ENCODE measurements around the gene MAGOHB.
"Not testable (repeated sequence)": the region's sequence is repeated elsewhere in the genome, so short reads cannot be mapped to it uniquely, and the experiment has no call there.

MAGOHB gene

GRCh38 chr12:10611258-10611657, 2.2 kb downstream of the MAGOHB start:
- DNase-seq: not testable (repeated sequence)

- DNase-seq: no peak
Observed at GRCh38 chr12:10610188-10610587, 3.2 kb downstream of the MAGOHB start.

- DNase-seq: no peak
Observed at GRCh38 chr12:10607885-10608458, 5.4 kb downstream of the MAGOHB start.

GRCh38 chr12:10601860-10602259, 11.5 kb downstream of the MAGOHB start:
- DNase-seq: no peak

- DNase-seq: no peak
Observed at GRCh38 chr12:10600988-10601387, 12.4 kb downstream of the MAGOHB start.

- DNase-seq: no peak
Observed at GRCh38 chr12:10595881-10596280, 17.5 kb downstream of the MAGOHB start.

- DNase-seq: no peak
Observed at GRCh38 chr12:10590966-10591365, 22.4 kb downstream of the MAGOHB start.

- no peak for DNase-seq
Observed at GRCh38 chr12:10584415-10584814, 29.0 kb downstream of the MAGOHB start.

GRCh38 chr12:10582704-10583103, 30.7 kb downstream of the MAGOHB start:
- no peak for DNase-seq

- not testable (repeated sequence) for DNase-seq
Observed at GRCh38 chr12:10582133-10582532, 31.3 kb downstream of the MAGOHB start.

- no peak for DNase-seq
Observed at GRCh38 chr12:10574307-10574706, 39.1 kb downstream of the MAGOHB start.

- DNase-seq: not testable (repeated sequence)
Observed at GRCh38 chr12:10572021-10572490, 41.4 kb downstream of the MAGOHB start.

- no peak for DNase-seq
Observed at GRCh38 chr12:10571141-10571540, 42.3 kb downstream of the MAGOHB start.

GRCh38 chr12:10567813-10568212, 45.6 kb downstream of the MAGOHB start:
- no peak for DNase-seq

- DNase-seq: no peak
Observed at GRCh38 chr12:10563966-10564365, 49.4 kb downstream of the MAGOHB start.

- DNase-seq: no peak
Observed at GRCh38 chr12:10563002-10563401, 50.4 kb downstream of the MAGOHB start.

- DNase-seq: peak; percentile 28
Observed at GRCh38 chr12:10562306-10562933, 51.0 kb downstream of the MAGOHB start.

- DNase-seq: no peak
Observed at GRCh38 chr12:10559244-10559643, 54.2 kb downstream of the MAGOHB start.

- no peak for DNase-seq
Observed at GRCh38 chr12:10558789-10559188, 54.6 kb downstream of the MAGOHB start.

GRCh38 chr12:10558301-10558700, 55.1 kb downstream of the MAGOHB start:
- no peak for DNase-seq

- DNase-seq: no peak
Observed at GRCh38 chr12:10557766-10558165, 55.6 kb downstream of the MAGOHB start.

- DNase-seq: no peak
Observed at GRCh38 chr12:10557329-10557728, 56.1 kb downstream of the MAGOHB start.

GRCh38 chr12:10554756-10555481, 58.5 kb downstream of the MAGOHB start:
- no peak for DNase-seq

GRCh38 chr12:10554228-10554755, 59.1 kb downstream of the MAGOHB start:
- no peak for DNase-seq

Data from activated T-cell treated with anti-CD3 and anti-CD28 coated beads for 4 hours (primary cell).